K562 (cell line): Measurements from ENCODE around the gene LRCH1. TPM values are rescaled to one million over a fixed set of nuclear protein-coding genes. Genes with fewer than 3 reads are reported as not detected.

Experiments
- ASH1L ChIP-seq: fragments of 450-650 bp; IDR thresholded peaks from 2 replicates; pipeline ENCODE4 v1.6.1; 2018; ENCODE audit warnings: borderline replicate concordance, mild to moderate bottlenecking, low read depth; ENCODE audit not compliant: partially characterized antibody
- BRCA1 ChIP-seq, 2 experiments: fragments of 450-650 bp in 1 of 2; sonication (generic) in 1 of 2; formaldehyde crosslinking in 1 of 2; IDR thresholded peaks; 2 replicates each; pipeline versions ENCODE4 v1.5.0 to v1.6.1; 2017 to 2020; ENCODE audit warnings: mild to moderate bottlenecking in 1 of 2, missing genetic modification reagents in 1 of 2
- HDAC8 ChIP-seq: fragments of 450-650 bp; IDR thresholded peaks from 2 replicates; pipeline ENCODE4 v1.6.1; 2016; ENCODE audit warnings: mild to moderate bottlenecking, missing genetic modification characterization, moderate library complexity, missing compliant biosample characterization
- KAT2B ChIP-seq: IDR thresholded peaks from one replicate; pipeline ENCODE4 v1.6.1; 2012; ENCODE audit warnings: low read depth, mild to moderate bottlenecking, control low read depth, inconsistent platforms, low read length, moderate library complexity
- KLF10 ChIP-seq: fragments of 250-450 bp; sonication (Bioruptor Pico); IDR thresholded peaks from 2 replicates; pipeline ENCODE4 v1.6.1; 2021; ENCODE audit warnings: matching md5 sums
- MAFK ChIP-seq: IDR thresholded peaks from 2 replicates; pipeline ENCODE4 v1.6.1; 2011; ENCODE audit warnings: low read length, improper control_type of control experiment
- MED1 ChIP-seq: sonication (generic); formaldehyde crosslinking; IDR thresholded peaks from 2 replicates; pipeline ENCODE4 v1.8.1; 2023; ENCODE audit warnings: missing genetic modification reagents, borderline replicate concordance
- NUFIP1 ChIP-seq: fragments of 450-650 bp; IDR thresholded peaks from 2 replicates; pipeline ENCODE4 v1.6.1; 2018; ENCODE audit not compliant: partially characterized antibody
- POLR3G ChIP-seq: IDR thresholded peaks from 2 replicates; pipeline ENCODE4 v1.6.1; 2011; ENCODE audit not compliant: insufficient read length, insufficient replicate concordance; ENCODE audit errors: extremely low read depth
- PPARD ChIP-seq: fragments of 250-450 bp; sonication (Bioruptor Pico); IDR thresholded peaks from 2 replicates; pipeline ENCODE4 v1.8.0; 2022; ENCODE audit warnings: inconsistent platforms, mild to moderate bottlenecking, moderate library complexity
- PRPF4 ChIP-seq: fragments of 200-400 bp; formaldehyde crosslinking; IDR thresholded peaks from one replicate; pipeline ENCODE4 v1.6.1; 2017; ENCODE audit warnings: low read length, low read depth, mild to moderate bottlenecking; ENCODE audit not compliant: insufficient read depth, poor library complexity, severe bottlenecking
- XRCC3 ChIP-seq: fragments of 450-650 bp; IDR thresholded peaks from 2 replicates; pipeline ENCODE4 v1.6.1; 2017; ENCODE audit warnings: mild to moderate bottlenecking, moderate library complexity
- ZNF184 ChIP-seq: sonication (generic); formaldehyde crosslinking; IDR thresholded peaks from 2 replicates; pipeline ENCODE4 v1.5.0; 2020; ENCODE audit warnings: missing genetic modification reagents
- ZNF445 ChIP-seq: fragments of 250-450 bp; sonication (Bioruptor Pico); IDR thresholded peaks from 2 replicates; pipeline ENCODE4 v1.4.0; 2020; ENCODE audit warnings: low read depth, mild to moderate bottlenecking, moderate library complexity
- ZNF507 ChIP-seq: conservative IDR thresholded peaks from 2 replicates; pipeline ENCODE4 v1.6.1; 2017; ENCODE audit warnings: missing genetic modification characterization, missing compliant biosample characterization
- ZNF75A ChIP-seq: fragments of 450-650 bp; formaldehyde crosslinking; IDR thresholded peaks from 2 replicates; pipeline ENCODE4 v1.4.0; 2020; ENCODE audit warnings: mild to moderate bottlenecking
- polyA plus RNA-seq, 8 experiments: library from polyadenylated mRNA; depleted of rRNA in 4 of 8; stranded (reverse) in 5 of 8; unstranded in 3 of 8; fragments of >200 nt; fragmentation: Nextera tagmentation in 2 of 8; fragmentation: Illumina TruSeq in 1 of 8; extraction: Ambion mirVana in 2 of 8; extraction: Trizol in 1 of 8; gene quantifications; 2 replicates each; pipeline versions ENCODE4 v1.2.1 to v1.2.3, GENCODE V29; 2011 to 2014; ENCODE audit warnings: inconsistent platforms in 1 of 8, missing spikeins in 1 of 8
- total RNA-seq, 7 experiments: library from RNA; depleted of rRNA in 6 of 7; stranded (reverse); fragments of >200 nt in 6 of 7; fragmentation: Illumina TruSeq in 2 of 7; extraction: Trizol in 2 of 7; gene quantifications; 2 replicates each; pipeline versions ENCODE4 v1.2.1 to v1.2.3, GENCODE V29; 2011 to 2021; ENCODE audit warnings: low replicate concordance in 1 of 7
- TF ChIP-seq, protein P1 (sequence below): fragments of 450-650 bp; formaldehyde crosslinking; IDR thresholded peaks from 2 replicates; pipeline ENCODE4 v1.4.0; 2020; ENCODE audit warnings: mild to moderate bottlenecking, mixed read lengths
- TF ChIP-seq, protein P2 (sequence below): fragments of 250-450 bp; sonication (Bioruptor Pico); IDR thresholded peaks from 2 replicates; pipeline ENCODE4 v1.5.0; 2021; ENCODE audit warnings: mild to moderate bottlenecking, borderline replicate concordance

Gene LRCH1
- total and polyA plus RNA-seq, 9 of the 15 experiments (the other 6 are each of a cell fraction or from before 2014, with no cell fraction given): 1.1 to 6.8 (median 3.7) TPM

DNA sequence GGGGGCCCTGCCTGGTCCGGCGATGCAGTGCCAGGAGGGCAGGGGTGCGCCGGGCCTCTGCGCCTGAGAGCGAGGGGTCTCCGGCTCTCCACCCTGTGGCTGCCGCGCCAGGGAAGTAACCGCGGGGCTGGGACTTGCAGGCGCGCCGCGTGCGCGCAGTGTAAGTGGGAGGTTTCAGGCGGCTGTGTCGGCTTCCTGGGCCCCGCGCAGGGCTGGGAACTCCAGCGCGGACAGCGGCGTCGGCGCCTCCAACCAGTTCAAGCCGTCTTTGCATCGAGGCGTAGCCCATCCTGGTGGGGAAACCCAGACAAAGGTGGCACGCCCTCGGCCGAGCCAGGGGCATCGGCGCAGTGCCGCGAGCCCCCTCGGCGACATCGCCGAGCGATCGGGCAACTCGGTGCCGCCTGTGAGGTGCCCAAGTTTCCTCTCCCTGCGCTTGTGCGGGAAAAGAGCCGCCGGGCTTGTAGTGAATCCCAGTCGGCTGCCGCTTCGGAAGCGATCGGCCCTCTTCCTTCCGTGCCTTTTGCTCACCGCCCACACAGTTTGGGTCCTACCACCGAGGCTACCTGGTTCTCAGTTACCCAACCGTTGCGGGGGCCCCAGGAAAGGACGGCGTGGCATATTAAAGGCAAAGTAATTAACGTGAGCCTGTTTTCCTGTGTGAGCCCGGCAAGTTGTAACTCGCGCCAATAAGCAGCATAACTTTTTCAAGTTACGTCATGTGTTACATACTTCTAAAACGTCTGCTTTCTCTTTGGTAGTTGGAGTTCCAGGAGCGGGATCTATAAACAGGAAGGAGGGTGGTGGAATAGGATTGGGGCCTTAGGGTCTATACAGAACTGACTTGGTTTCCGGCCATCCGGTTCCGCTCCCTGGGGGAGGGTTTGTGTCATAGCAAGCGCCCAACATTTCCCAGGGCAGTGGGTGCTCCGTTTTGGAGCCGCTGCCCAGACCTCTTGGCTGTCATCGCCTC, 1.2 kb downstream of the LRCH1 start (continued):
- TF ChIP-seq, protein P1, sequence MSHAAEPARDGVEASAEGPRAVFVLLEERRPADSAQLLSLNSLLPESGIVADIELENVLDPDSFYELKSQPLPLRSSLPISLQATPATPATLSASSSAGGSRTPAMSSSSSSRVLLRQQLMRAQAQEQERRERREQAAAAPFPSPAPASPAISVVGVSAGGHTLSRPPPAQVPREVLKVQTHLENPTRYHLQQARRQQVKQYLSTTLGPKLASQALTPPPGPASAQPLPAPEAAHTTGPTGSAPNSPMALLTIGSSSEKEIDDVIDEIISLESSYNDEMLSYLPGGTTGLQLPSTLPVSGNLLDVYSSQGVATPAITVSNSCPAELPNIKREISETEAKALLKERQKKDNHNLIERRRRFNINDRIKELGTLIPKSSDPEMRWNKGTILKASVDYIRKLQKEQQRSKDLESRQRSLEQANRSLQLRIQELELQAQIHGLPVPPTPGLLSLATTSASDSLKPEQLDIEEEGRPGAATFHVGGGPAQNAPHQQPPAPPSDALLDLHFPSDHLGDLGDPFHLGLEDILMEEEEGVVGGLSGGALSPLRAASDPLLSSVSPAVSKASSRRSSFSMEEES (CRISPR knock-in tag): no peak
- TF ChIP-seq KLF10 (CRISPR knock-in tag) (no peak), ZNF445 (CRISPR knock-in tag) (no peak), POLR3G (no peak), PPARD (CRISPR knock-in tag) (no peak), PRPF4 (no peak), XRCC3 (no peak), MAFK (no peak), ZNF184 (CRISPR knock-in tag) (no peak), ZNF507 (tag) (no peak), KAT2B (no peak), NUFIP1 (no peak), ASH1L (no peak), ZNF75A (CRISPR knock-in tag) (no peak), HDAC8 (no peak), BRCA1 (IDR thresholded peaks at IDR 0.05) (no peak), BRCA1 (CRISPR knock-in tag; IDR thresholded peaks at IDR 0.05) (no peak), MED1 (CRISPR knock-in tag) (no peak)
- TF ChIP-seq, protein P2, sequence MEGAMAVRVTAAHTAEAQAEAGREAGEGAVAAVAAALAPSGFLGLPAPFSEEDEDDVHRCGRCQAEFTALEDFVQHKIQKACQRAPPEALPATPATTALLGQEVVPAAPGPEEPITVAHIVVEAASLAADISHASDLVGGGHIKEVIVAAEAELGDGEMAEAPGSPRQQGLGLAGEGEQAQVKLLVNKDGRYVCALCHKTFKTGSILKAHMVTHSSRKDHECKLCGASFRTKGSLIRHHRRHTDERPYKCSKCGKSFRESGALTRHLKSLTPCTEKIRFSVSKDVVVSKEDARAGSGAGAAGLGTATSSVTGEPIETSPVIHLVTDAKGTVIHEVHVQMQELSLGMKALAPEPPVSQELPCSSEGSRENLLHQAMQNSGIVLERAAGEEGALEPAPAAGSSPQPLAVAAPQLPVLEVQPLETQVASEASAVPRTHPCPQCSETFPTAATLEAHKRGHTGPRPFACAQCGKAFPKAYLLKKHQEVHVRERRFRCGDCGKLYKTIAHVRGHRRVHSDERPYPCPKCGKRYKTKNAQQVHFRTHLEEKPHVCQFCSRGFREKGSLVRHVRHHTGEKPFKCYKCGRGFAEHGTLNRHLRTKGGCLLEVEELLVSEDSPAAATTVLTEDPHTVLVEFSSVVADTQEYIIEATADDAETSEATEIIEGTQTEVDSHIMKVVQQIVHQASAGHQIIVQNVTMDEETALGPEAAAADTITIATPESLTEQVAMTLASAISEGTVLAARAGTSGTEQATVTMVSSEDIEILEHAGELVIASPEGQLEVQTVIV: no peak
